22Rv1 (cell line): ENCODE measurements around the gene PLEKHA4.

ENCODE experiments used
- ZFX ChIP-seq: fragments of 450-650 bp; IDR thresholded peaks from 2 replicates; pipeline ENCODE4 v1.6.1; 2017; ENCODE audit warnings: antibody characterized with exemption, borderline replicate concordance
- TF ChIP-seq, protein P1 (sequence below): fragments of 450-650 bp; IDR thresholded peaks from 2 replicates; pipeline ENCODE4 v1.5.1; 2017; ENCODE audit warnings: mild to moderate bottlenecking

DNA sequence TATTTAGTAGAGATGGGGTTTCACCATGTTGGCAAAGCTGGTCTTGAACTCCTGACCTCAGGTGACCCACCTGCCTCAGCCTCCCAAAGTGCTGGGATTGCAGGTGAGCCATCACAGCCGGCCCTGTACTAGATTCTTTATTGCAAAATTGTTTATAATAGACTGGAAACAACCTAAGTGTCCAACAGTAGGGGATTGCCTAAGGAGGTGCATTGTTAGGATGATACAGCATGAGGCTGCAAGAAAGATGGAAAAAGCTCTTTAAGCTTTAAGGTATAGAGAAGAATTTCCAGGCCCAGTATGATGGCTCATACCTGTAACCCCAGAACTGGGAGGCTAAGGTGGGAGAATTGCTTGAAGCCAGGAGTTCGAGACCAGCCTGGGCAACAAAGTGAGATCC lies 65.8 kb downstream of the PLEKHA4 start:
- TF ChIP-seq, protein P1, sequence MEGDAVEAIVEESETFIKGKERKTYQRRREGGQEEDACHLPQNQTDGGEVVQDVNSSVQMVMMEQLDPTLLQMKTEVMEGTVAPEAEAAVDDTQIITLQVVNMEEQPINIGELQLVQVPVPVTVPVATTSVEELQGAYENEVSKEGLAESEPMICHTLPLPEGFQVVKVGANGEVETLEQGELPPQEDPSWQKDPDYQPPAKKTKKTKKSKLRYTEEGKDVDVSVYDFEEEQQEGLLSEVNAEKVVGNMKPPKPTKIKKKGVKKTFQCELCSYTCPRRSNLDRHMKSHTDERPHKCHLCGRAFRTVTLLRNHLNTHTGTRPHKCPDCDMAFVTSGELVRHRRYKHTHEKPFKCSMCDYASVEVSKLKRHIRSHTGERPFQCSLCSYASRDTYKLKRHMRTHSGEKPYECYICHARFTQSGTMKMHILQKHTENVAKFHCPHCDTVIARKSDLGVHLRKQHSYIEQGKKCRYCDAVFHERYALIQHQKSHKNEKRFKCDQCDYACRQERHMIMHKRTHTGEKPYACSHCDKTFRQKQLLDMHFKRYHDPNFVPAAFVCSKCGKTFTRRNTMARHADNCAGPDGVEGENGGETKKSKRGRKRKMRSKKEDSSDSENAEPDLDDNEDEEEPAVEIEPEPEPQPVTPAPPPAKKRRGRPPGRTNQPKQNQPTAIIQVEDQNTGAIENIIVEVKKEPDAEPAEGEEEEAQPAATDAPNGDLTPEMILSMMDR = no peak
- no peak for TF ChIP-seq ZFX
